Activated CD4-positive, alpha-beta T cell treated with anti-CD3 and anti-CD28 coated beads for 24 hours (primary cell): ENCODE data around the gene ZSCAN16.
A peak's percentile ranks its signal among the peaks of the same experiment; 100 is the strongest.

Source experiments
- DNase-seq, 2 donors: peaks; one replicate each; pipeline ENCODE4 v3.0.0-alpha.2; 2020; ENCODE audit warnings: low read depth in 2 of 2

ZSCAN16 gene

DNA sequence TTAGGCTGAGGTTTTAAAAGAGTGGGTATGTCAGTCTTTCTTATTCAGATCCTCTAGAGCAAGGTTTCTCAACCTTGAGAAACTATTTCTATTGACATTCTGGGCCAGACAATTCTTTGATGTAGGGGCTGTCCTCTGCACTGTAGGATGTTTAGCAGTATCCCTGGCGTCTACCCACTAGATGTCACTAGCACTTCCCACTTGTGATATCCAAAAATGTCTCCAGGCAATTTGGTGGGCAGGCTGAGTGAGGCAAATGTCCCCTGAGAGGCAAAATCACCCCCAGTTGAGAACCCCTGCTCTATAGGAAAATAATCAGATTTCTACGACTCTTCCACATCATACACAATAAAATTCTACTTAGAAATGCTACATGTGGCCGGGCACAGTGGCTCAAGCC is 9.6 kb downstream of the ZSCAN16 start:
- DNase-seq: no peak

DNA sequence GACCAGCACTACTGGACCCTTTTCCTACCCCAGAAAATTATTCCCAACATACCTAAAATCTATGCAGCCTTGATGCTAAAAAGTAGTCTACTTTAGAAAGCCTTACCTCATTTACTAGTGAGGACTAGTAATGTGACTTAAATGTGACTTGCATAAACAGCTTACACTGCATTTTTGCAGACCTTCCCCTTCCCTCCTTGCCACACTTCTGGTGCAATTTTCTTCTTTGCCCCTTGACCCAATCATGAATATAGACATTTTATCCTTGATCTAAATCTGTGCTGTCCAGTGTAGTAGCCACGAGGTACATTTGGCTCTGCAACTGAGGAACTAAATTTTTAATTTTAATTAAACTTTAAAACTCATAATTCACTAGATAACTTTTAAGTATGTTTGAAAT is 10.3 kb downstream of the ZSCAN16 start:
- DNase-seq: no peak

- DNase-seq: no peak
These were observed 11.0 kb downstream of the ZSCAN16 start for GRCh38 chr6:28135393-28135792.

GRCh38 chr6:28136585-28137504 is 12.4 kb downstream of the ZSCAN16 start:
- DNase-seq: peak; percentile 63 to 69

DNA sequence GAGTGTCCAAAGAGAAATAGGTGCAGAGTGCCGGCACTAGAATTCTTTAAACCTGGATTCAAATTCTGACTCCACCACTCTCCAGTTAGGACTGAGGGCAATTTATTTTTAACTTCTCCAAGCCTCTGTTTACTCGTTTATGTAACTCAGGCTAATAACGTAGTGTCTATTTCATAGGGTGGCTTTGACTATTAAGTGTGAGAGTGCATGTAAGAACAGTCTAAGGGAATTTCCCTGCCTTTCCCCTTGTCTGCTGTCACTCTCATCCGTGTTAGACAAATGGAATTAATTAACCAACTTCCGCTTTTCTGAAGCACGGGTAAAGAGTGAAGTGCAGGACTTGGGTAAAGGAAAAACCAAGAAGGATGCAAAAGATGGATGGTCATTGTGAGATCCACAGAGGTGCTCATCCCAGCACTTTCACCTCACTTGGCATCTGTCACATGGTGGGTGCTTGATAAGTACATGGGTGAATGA is 13.1 kb downstream of the ZSCAN16 start:
- no peak for DNase-seq

DNA sequence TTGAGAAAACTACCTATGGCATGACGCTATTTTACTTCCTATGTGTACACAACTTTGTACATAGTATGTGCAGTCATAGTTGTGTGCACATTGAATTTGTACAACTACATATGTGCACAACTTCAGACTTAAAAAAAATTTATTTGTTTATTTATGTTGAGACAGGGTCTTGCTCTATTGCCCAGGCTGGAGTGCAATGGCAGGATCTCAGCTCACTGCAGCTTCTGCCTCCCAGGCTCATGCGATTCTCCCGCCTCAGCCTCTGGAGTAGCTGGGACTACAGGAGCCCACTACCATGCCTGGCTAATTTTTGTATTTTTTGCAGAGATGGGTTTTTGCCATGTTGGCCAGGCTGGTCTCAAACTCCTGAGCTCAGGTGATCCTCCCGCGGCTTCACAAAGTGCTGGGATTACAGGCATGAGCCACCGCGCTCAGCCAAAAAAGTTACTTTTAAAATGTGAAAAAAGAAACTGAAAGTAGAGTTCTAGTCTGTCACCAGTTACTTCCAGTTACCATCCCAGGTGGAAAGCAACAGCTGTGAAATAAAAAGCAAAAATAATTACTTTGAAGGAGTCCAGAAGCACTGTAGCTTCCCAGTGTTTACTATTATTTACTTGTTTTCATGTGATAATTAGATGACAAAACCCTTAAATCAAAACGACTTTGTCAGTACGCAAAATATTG is 15.6 kb downstream of the ZSCAN16 start:
- no peak for DNase-seq

DNA sequence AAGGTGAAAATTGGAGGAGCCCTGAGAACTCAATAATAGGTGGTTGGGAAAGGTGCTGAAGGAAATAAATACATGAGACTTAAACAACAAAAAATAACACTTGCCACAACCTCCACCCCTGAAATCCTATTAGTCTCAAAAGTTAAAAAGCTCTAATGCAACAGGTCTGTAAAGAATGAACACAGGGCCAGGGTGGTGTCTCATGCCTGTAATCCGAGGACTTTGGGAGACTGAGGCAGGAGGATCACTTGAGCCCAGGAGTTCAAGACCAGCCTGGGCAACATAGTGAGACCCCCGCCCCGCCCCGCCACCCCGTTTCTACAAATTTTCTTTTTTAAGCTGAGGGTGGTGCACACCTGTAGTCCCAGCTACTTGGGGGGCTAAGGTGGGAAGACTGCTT is 16.2 kb downstream of the ZSCAN16 start:
- DNase-seq: no peak

DNA sequence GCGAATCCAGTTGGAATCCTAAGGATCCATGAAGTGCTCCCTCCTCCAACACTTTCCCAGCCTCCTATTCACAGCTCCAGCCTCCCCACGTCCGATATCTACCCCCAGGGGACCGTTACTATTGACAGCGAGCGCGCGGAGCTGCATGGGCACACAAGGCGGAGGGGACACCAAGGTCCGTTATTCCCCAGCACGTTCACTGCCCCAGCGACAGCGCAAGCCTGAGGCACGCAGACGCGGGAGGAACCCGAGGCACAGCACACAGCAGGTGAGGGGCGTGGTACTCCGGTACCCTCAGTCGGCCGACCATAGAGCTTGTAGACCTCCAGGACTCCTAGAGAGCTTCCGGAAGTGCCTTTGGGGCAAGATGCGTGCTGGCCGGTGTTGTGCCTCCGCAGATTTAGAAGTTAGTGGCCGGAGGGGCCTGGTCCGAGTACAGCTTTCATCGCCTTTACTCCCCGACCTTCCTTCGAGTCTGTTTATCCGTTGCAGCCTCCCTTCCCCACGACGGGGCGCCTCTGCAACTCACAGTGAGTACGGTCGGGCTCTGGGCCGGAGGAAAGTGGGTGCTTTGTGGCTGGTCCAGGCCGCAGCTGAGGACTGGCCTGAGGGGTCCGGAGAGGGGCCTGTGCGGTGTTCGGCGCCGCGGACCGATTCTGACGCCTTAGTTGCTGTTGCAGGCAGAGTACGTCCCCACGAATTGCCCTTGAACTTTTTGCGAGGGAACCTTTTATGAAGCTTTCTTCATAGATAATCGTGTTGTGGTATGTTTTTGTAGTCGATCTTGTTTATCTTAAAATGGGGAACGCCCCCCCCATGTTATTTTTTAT is 17.3 kb downstream of the ZSCAN16 start, which contains the start of gene ZKSCAN8:
ZKSCAN8 (plus strand) TSS at position 384 of the 830 bp plus-strand sequence. CDS start 6,525 bp downstream, outside the sequence.
- peak; percentile 60 to 61 for DNase-seq

DNA sequence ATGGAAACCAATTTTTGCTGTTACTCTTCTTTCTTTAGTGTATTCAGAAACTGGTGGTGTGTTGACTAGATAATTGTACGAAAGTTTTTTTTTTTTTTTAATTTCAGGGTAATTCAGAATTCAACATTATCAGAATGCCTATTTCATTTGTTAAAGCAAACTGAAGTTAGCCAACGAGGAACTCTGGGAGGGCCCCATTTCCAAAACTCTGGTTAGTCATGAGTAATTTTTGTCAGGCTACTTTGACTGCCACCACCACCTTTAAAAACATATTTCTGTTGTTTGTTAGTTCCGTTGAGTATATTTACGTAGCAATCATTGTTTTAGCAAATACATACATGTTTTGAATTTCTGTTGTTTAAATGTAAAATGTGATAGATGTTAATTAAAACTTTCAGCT is 18.0 kb downstream of the ZSCAN16 start:
- no peak for DNase-seq

DNA sequence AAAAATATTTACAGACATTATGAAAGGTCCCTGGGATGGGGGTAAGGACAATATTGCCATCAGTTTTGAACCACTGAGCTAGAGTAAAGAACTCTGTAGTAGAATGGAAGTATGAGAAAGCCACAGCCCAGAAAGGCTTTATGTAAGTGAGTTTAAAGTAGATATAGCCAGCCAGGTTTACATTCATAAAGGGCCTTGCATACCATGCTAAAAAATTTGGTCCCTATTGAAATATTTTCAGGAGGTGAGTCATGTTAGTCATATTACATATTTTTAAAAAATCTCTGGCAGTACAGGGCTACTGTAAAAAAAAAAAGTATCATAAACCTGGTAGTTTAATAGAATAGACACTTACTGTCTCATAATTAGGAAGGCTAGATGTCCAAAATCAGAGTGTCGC is 20.8 kb downstream of the ZSCAN16 start:
- no peak for DNase-seq

- no peak for DNase-seq
These were observed 28.1 kb downstream of the ZSCAN16 start for GRCh38 chr6:28152531-28152930.

DNA sequence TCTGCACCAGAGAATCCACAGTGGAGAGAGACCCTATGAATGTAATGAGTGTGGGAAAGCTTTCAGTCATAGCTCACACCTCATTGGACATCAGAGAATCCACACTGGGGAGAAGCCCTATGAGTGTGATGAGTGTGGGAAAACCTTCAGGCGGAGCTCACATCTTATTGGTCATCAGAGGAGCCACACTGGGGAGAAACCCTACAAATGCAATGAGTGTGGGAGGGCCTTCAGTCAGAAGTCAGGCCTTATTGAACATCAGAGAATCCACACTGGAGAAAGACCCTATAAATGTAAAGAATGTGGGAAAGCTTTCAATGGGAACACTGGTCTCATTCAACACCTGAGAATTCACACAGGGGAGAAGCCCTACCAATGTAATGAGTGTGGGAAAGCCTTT is 29.1 kb downstream of the ZSCAN16 start:
- no peak for DNase-seq

DNA sequence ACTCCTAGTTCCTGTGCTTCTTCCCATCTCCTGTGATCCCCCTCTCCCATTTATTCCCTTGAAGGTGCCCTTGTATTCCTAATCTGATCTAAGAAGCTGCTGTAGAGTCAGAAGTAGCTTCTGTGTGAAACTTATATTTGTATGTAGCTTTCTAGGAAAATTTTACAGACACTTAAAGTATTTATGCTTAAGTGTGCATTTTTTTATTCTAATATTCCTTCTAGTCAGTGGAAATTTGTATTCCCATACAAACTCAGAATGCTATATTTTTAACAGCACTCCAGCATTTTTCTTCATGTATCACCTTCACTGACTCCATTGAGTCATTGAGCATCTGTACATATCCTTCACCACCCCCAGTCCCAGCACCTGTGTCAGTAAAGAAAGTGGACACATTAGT is 29.9 kb downstream of the ZSCAN16 start:
- DNase-seq: no peak

GRCh38 chr6:28158318-28158717 is 33.9 kb downstream of the ZSCAN16 start:
- DNase-seq: no peak

DNA sequence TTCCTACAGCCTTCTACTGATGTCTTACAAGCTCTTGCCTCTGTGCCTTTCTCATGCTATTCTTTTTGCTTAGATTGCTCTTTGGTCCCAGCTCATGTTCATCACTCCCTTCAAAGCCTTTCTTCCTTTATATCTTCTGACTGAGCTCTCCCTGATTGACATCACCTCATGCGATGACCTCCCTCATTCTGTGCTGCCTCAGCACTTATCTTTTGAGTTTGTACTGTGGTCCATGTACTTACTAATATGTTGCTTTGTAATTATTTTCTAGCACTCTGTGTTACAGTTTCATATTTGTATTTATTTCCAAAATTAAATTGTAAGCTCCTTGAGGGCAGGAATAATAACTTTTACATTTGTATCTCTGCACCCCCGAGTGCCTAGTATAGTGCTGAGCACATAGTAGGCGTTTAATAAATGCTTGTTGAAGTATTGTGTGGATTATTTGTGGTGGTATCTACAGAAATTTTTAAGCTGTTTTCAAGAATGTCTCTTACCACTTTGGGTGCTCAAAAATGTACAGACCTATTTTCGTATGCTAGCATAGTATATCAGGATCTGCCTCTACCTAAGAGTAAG is 34.7 kb downstream of the ZSCAN16 start:
- DNase-seq: no peak

GRCh38 chr6:28160233-28160632 is 35.8 kb downstream of the ZSCAN16 start:
- DNase-seq: no peak

- DNase-seq: peak; percentile 76 to 81
These were observed 37.1 kb downstream of the ZSCAN16 start for GRCh38 chr6:28161410-28162079.

DNA sequence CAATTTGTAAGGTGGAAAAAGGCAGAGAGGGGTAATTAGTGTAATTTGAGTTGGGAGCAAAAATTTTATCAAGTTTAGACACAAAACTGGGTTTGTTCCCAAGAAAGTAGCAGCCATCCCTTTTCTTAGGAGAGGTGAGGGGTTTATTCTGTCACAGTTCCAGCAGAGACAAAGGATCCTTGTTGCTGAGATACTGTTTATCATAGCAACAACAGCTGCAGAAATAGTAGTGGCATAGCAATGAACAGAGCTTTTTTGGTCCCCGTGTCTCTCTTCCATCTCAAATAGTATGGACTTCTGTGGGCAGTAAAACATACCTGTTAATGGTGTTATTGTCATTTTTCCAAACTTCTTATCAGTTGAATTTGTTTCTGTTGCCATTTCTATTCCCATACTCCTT is 41.2 kb downstream of the ZSCAN16 start:
- no peak for DNase-seq

GRCh38 chr6:28167068-28167467 is 42.7 kb downstream of the ZSCAN16 start:
- no peak for DNase-seq

- no peak for DNase-seq
These were observed 43.5 kb downstream of the ZSCAN16 start for GRCh38 chr6:28167926-28168325.

- no peak for DNase-seq
These were observed 46.9 kb downstream of the ZSCAN16 start for GRCh38 chr6:28171271-28171670.
